GM20000 (cell line): ENCODE measurements around the gene SEMA3A.

ENCODE experiments used
- DNase-seq: peaks from one replicate; pipeline ENCODE4 v3.0.0; 2012; ENCODE audit warnings: low spot score
- CTCF ChIP-seq: IDR thresholded peaks from 2 replicates; pipeline ENCODE4 v1.5.1; 2012; ENCODE audit warnings: mild to moderate bottlenecking, control low read depth; ENCODE audit errors: extremely low read depth, missing control alignments

The SEMA3A gene

GRCh38 chr7:84123965-84124547, 70.5 kb downstream of the SEMA3A start:
- TF ChIP-seq CTCF = no peak
- no peak for DNase-seq

- TF ChIP-seq CTCF = no peak
- no peak for DNase-seq
Observed at GRCh38 chr7:84122582-84123360, 71.8 kb downstream of the SEMA3A start.

- TF ChIP-seq CTCF = no peak
- no peak for DNase-seq
Observed at GRCh38 chr7:84117304-84117703, 77.3 kb downstream of the SEMA3A start.

GRCh38 chr7:84113906-84114850, 80.4 kb downstream of the SEMA3A start:
- TF ChIP-seq CTCF = no peak
- no peak for DNase-seq

GRCh38 chr7:84113286-84113685, 81.3 kb downstream of the SEMA3A start:
- no peak for DNase-seq
- TF ChIP-seq CTCF = no peak

- no peak for DNase-seq
- TF ChIP-seq CTCF = no peak
Observed at GRCh38 chr7:84112771-84113170, 81.8 kb downstream of the SEMA3A start.

GRCh38 chr7:84111842-84112241, 82.7 kb downstream of the SEMA3A start:
- no peak for TF ChIP-seq CTCF
- no peak for DNase-seq
